ENCODE results near the gene TMEM131L. TPM values are rescaled to one million over a fixed set of nuclear protein-coding genes. Genes with fewer than 3 reads are reported as not detected.

TMEM131L gene
- total RNA-seq, 1 experiment from 2014 or later = 19.7 TPM

DNA sequence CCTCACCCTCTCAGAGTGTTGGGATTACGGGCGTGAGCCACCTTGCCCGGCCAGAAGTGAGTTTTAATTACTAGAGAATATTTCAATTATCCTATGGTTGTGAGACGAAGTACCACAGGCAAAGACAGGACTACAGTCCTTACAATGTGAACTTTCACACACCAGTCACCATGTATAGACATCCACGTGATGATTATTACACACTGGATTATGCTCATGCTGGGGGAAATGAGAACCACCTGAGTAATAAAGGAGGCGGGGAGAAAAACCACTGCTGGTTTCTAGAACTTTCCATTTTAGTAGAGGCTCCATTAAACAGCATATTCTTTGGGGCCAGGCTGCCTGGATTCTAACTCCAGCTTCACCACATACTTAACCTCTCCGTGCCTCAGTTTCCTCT, 175.4 kb downstream of the TMEM131L start:
- Histone ChIP-seq H3K4me3 (replicated peaks in 1 of 2; ENCODE audit: low read depth in 1 of 2, low read length in 2 of 2) (no peak overlapping the region), H3K79me2 (ENCODE audit: insufficient read depth, low read length) (no peaks in the 10 kb centered on the region), H3K9ac (ENCODE audit: low read length) (no peak overlapping the region), H3K4me2 (ENCODE audit: low read length) (no peak overlapping the region), H2AFZ (ENCODE audit: low read depth, low read length, poor library complexity, severe bottlenecking) (no peak overlapping the region), H3K36me3 (ENCODE audit: control insufficient read depth in 1 of 2, insufficient read depth in 2 of 2, low read length in 2 of 2) (no peaks in the 10 kb centered on the region), H3K27ac (ENCODE audit: low read depth, low read length) (no peak overlapping the region), H3K27me3 (ENCODE audit: insufficient read depth, low read length) (no peaks in the 10 kb centered on the region), H3K9me2 (ENCODE audit: insufficient read depth) (no peaks in the 10 kb centered on the region), H4K20me1 (ENCODE audit: insufficient read depth) (no peaks in the 10 kb centered on the region), H3K4me1 (ENCODE audit: control insufficient read depth in 1 of 2, insufficient read depth in 2 of 2, low read length in 2 of 2) (0 out of 4 replicates have a peak, but pooled peaks cover 0 to 5% of the 10 kb centered on the region in 2 experiments), H3K9me3 (ENCODE audit: control insufficient read depth in 1 of 2, insufficient read depth in 1 of 2, low read depth in 1 of 2, low read length in 2 of 2) (no peaks in the 10 kb centered on the region)
- no peak for ATAC-seq
- TF ChIP-seq FOSL1 (IDR thresholded peaks at IDR 0.05; ENCODE audit: low read depth) (no peak), YY1 (IDR thresholded peaks at IDR 0.05; ENCODE audit: extremely low read depth, insufficient replicate concordance, low read depth, low read length) (no peak), EZH2phosphoT487 (IDR thresholded peaks at IDR 0.05; ENCODE audit: borderline replicate concordance) (no peak), SP1 (IDR thresholded peaks at IDR 0.05; ENCODE audit: low read depth) (no peak)
- TF ChIP-seq, protein P1, sequence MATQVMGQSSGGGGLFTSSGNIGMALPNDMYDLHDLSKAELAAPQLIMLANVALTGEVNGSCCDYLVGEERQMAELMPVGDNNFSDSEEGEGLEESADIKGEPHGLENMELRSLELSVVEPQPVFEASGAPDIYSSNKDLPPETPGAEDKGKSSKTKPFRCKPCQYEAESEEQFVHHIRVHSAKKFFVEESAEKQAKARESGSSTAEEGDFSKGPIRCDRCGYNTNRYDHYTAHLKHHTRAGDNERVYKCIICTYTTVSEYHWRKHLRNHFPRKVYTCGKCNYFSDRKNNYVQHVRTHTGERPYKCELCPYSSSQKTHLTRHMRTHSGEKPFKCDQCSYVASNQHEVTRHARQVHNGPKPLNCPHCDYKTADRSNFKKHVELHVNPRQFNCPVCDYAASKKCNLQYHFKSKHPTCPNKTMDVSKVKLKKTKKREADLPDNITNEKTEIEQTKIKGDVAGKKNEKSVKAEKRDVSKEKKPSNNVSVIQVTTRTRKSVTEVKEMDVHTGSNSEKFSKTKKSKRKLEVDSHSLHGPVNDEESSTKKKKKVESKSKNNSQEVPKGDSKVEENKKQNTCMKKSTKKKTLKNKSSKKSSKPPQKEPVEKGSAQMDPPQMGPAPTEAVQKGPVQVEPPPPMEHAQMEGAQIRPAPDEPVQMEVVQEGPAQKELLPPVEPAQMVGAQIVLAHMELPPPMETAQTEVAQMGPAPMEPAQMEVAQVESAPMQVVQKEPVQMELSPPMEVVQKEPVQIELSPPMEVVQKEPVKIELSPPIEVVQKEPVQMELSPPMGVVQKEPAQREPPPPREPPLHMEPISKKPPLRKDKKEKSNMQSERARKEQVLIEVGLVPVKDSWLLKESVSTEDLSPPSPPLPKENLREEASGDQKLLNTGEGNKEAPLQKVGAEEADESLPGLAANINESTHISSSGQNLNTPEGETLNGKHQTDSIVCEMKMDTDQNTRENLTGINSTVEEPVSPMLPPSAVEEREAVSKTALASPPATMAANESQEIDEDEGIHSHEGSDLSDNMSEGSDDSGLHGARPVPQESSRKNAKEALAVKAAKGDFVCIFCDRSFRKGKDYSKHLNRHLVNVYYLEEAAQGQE (IDR thresholded peaks at IDR 0.05; ENCODE audit: low read depth) = no peak
- TF ChIP-seq, protein P2, sequence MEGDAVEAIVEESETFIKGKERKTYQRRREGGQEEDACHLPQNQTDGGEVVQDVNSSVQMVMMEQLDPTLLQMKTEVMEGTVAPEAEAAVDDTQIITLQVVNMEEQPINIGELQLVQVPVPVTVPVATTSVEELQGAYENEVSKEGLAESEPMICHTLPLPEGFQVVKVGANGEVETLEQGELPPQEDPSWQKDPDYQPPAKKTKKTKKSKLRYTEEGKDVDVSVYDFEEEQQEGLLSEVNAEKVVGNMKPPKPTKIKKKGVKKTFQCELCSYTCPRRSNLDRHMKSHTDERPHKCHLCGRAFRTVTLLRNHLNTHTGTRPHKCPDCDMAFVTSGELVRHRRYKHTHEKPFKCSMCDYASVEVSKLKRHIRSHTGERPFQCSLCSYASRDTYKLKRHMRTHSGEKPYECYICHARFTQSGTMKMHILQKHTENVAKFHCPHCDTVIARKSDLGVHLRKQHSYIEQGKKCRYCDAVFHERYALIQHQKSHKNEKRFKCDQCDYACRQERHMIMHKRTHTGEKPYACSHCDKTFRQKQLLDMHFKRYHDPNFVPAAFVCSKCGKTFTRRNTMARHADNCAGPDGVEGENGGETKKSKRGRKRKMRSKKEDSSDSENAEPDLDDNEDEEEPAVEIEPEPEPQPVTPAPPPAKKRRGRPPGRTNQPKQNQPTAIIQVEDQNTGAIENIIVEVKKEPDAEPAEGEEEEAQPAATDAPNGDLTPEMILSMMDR (IDR thresholded peaks at IDR 0.05 in 2 of 3, conservative IDR thresholded peaks at IDR 0.05 in 1 of 3; ENCODE audit: borderline replicate concordance in 1 of 3, insufficient read depth in 1 of 3, low read depth in 2 of 3, low read length in 2 of 3) = no peak
- TF ChIP-seq, protein P3, sequence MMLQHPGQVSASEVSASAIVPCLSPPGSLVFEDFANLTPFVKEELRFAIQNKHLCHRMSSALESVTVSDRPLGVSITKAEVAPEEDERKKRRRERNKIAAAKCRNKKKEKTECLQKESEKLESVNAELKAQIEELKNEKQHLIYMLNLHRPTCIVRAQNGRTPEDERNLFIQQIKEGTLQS (IDR thresholded peaks at IDR 0.05) = no peak
- POLR2A ChIA-PET = no interaction called here
- CTCF ChIA-PET = no interaction called here
- intact Hi-C loops (cut with micrococcal nuclease) = no loop called here
- RAD21 ChIA-PET (ENCODE audit: low non-redundant PET in 1 of 2, low total read pairs in 2 of 2, uncharacterized antibody in 2 of 2, unreplicated experiment in 2 of 2) = no interaction called here
- DNase-seq (ENCODE audit: low read depth, low spot score) = no peak
- no TSS peak for BruUV-seq (replicated peaks)
